BE2C (cell line): ENCODE results near the gene THEM4.

Experiments used
- DNase-seq: peaks from one replicate; pipeline ENCODE4 v3.0.0-alpha.2; 2020
- H3K27me3 ChIP-seq: fragments of 250-450 bp; sonication (Bioruptor Pico); 2 replicates; pipeline ENCODE4 v1.5.1; 2020; ENCODE audit warnings: mild to moderate bottlenecking
- H3K36me3 ChIP-seq: fragments of 250-450 bp; sonication (Bioruptor Pico); 2 replicates; pipeline ENCODE4 v1.5.1; 2020; ENCODE audit warnings: mild to moderate bottlenecking
- H3K4me1 ChIP-seq: fragments of 250-450 bp; sonication (Bioruptor Pico); 2 replicates; pipeline ENCODE4 v1.5.1; 2020
- H3K4me3 ChIP-seq: 2 replicates; pipeline ENCODE4 v1.5.1; 2011; ENCODE audit warnings: low read depth, low read length
- H3K9me3 ChIP-seq: fragments of 250-450 bp; sonication (Bioruptor Pico); 2 replicates; pipeline ENCODE4 v1.5.1; 2020
- CTCF ChIP-seq: IDR thresholded peaks from 2 replicates; pipeline ENCODE4 v1.5.1; 2012; ENCODE audit warnings: mild to moderate bottlenecking, low read depth, low read length

The THEM4 gene

DNA sequence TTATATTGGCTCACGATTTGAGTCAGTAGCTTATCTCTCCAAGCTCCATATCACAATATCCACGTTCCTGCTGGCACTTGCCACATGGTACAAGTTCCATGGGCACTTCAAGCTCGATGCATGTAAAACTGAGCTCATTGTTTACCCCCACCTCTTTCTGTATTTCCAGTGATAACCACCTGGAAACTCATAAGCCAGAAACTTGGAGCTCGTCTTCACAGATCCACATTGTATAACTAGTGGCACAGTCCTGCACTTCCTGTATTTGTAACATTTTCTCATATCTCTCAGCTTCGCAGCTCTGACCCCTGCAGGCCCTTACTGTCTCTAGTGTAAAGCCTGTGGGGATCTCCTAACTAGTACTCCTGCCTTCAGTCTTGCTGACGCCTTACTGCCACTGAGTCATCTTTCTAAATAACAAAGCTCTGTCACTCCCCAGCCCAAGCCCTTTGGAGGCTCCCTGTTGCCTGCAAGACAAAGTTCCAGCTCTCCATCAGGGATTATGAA, 63.2 kb downstream of the THEM4 start:
- Histone ChIP-seq H3K4me1 (peaks cover 7% of the 10 kb centered on the region), H3K27me3 (no peaks in the 10 kb centered on the region), H3K9me3 (no peaks in the 10 kb centered on the region), H3K4me3 (no peak overlapping the region), H3K36me3 (no peaks in the 10 kb centered on the region)
- no peak for DNase-seq
- no peak; the same call in 1 of the 2 replicates for TF ChIP-seq CTCF

GRCh38 chr1:151843398-151843797, 65.9 kb downstream of the THEM4 start:
- DNase-seq = no peak
- Histone ChIP-seq H3K4me3 (no peak overlapping the region), H3K4me1 (no peaks in the 10 kb centered on the region; the same call in none of the 2 replicates), H3K36me3 (no peaks in the 10 kb centered on the region), H3K27me3 (no peaks in the 10 kb centered on the region), H3K9me3 (no peaks in the 10 kb centered on the region)
- TF ChIP-seq CTCF = no peak

GRCh38 chr1:151841141-151841540, 68.2 kb downstream of the THEM4 start:
- Histone ChIP-seq H3K4me3 (no peak overlapping the region), H3K9me3 (no peaks in the 10 kb centered on the region), H3K36me3 (no peaks in the 10 kb centered on the region), H3K27me3 (no peaks in the 10 kb centered on the region), H3K4me1 (peaks cover 2% of the 10 kb centered on the region; the same call in 1 of the 2 replicates)
- TF ChIP-seq CTCF = no peak
- no peak for DNase-seq

GRCh38 chr1:151840421-151840820, 68.9 kb downstream of the THEM4 start:
- Histone ChIP-seq H3K4me3 (no peak overlapping the region), H3K27me3 (no peaks in the 10 kb centered on the region)

GRCh38 chr1:151839457-151840403, 69.6 kb downstream of the THEM4 start, which contains the start of gene C2CD4D:
TSS of gene C2CD4D (minus strand) at chr1:151839820. CDS start at chr1:151838989, 831 bp downstream.
- H3K27me3 ChIP-seq = no peaks in the 10 kb centered on the region
- no peaks in the 10 kb centered on the region for H3K9me3 ChIP-seq
- H3K4me1 ChIP-seq = peaks cover 6% of the 10 kb centered on the region; the same call in 1 of the 2 replicates
- no peak for DNase-seq
- no peak for TF ChIP-seq CTCF
- H3K36me3 ChIP-seq = no peaks in the 10 kb centered on the region
- H3K4me3 ChIP-seq = no peak within 1 kb of the TSS

More at GRCh38 chr1:151840421-151840820, 68.9 kb downstream of the THEM4 start:
- peaks cover 6% of the 10 kb centered on the region; the same call in 1 of the 2 replicates for H3K4me1 ChIP-seq
- no peak for DNase-seq
- no peaks in the 10 kb centered on the region for H3K36me3 ChIP-seq
- no peak for TF ChIP-seq CTCF
- no peaks in the 10 kb centered on the region for H3K9me3 ChIP-seq

GRCh38 chr1:151839082-151839412, 70.3 kb downstream of the THEM4 start:
- TF ChIP-seq CTCF = no peak
- H3K4me1 ChIP-seq = peaks cover 6% of the 10 kb centered on the region; the same call in 1 of the 2 replicates
- H3K27me3 ChIP-seq = no peaks in the 10 kb centered on the region
- no peaks in the 10 kb centered on the region for H3K36me3 ChIP-seq
- no peak for DNase-seq
- no peak overlapping the region for H3K4me3 ChIP-seq
- H3K9me3 ChIP-seq = no peaks in the 10 kb centered on the region
